ENCODE results near the gene STK31.
"Not testable (repeated sequence)": the region's sequence is repeated elsewhere in the genome, so short reads cannot be mapped to it uniquely, and the experiment has no call there.

The STK31 gene, protein sequence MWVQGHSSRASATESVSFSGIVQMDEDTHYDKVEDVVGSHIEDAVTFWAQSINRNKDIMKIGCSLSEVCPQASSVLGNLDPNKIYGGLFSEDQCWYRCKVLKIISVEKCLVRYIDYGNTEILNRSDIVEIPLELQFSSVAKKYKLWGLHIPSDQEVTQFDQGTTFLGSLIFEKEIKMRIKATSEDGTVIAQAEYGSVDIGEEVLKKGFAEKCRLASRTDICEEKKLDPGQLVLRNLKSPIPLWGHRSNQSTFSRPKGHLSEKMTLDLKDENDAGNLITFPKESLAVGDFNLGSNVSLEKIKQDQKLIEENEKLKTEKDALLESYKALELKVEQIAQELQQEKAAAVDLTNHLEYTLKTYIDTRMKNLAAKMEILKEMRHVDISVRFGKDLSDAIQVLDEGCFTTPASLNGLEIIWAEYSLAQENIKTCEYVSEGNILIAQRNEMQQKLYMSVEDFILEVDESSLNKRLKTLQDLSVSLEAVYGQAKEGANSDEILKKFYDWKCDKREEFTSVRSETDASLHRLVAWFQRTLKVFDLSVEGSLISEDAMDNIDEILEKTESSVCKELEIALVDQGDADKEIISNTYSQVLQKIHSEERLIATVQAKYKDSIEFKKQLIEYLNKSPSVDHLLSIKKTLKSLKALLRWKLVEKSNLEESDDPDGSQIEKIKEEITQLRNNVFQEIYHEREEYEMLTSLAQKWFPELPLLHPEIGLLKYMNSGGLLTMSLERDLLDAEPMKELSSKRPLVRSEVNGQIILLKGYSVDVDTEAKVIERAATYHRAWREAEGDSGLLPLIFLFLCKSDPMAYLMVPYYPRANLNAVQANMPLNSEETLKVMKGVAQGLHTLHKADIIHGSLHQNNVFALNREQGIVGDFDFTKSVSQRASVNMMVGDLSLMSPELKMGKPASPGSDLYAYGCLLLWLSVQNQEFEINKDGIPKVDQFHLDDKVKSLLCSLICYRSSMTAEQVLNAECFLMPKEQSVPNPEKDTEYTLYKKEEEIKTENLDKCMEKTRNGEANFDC

DNA sequence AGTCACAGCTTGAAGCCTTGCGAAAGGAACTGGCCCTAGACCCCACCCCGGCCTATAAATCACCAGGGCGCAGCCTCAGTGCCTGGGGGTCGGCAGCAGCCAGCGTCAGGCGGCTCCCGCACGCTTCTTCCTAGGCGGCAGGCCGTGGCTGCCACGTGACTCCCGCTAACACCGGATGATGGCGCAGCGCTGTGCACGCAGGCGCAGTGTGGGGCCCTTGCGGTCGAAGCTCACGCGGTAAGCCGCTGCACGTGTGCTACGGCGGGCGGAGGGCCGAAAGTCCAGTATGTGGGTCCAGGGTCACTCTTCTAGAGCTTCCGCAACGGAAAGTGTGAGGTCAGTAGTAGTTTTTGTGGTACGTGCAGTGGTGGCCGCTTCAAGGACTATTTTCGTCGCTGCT is at the start of gene STK31:
TSS of gene STK31 (plus strand) at position 220 of the 400 bp plus-strand sequence. CDS start at position 287, 67 bp downstream.
- DNase-seq: no peak

DNA sequence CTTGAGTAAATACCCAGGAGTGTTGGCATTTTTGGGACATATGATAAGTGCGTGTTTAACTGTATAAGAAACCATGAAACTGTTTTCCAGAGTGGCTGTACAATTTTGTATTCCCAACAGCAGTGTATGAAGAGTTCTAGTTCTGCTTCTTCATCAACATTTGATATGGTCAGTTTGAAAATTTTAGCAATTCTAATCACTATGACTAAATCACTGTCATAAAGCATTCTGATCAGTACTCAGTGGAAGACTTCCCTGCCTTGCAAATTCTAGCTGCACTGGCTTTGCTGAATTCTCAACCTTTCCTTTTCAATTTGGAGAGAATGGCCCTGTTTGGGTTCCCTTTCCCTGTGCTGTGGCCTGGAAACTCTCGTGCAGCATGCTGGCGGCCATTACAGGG is 48.6 kb upstream of the STK31 start:
- DNase-seq: no peak

DNA sequence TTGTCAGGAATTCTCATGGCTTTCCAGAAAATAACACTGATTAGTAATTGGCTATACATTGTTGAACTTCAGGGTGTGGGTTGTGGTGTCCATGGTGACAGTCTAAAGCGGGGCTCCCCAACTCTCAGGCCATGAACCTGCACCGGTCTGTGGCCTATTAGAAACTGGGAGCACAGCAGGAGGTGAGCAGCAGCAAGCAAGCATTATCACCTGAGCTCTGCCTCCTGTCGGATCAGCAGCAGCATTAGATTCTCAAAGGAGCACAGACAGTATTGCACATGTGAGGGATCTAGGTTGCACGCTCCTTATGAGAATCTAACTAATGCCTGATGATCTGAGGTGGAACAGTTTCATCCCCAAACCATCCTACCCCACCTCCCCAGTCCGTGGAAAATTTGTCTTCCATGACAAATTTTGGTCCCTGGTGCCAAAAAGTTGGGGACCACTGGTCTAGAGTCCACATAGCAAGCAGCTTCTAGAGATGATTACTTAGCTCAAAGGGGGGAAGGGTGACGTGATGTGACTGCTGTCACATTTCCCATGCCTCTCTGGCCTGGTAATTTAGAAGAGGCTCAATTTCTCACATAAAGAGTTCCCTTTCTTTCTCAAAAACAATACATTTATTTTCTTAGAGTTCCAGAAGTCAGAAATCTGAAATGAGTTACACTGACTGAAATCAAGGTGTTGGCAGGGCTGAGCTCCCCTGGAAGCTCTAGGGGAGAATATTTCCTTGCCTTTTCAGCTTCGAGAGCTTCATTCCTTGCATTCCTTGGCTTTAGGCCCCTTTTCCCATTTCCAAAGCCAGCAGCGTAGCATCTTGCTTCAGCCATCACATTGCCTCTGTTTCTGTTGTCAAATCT is 47.7 kb upstream of the STK31 start:
- DNase-seq: no peak

DNA sequence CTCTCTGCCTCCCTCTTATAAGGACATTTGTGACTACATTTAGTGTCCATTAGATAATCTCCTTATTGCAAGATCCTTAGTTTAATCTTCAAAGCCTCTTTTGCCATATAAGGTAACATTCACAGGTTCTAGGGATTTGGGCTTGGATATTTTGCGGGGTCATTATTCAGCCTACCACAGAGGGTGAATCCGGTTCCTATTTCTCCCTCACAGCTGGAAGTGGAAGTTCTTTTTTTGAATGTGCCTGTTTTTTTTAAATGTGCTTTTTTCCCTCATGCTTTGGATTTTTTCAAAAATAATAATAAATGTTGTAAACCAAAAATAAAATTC is 47.1 kb upstream of the STK31 start:
- DNase-seq: no peak

DNA sequence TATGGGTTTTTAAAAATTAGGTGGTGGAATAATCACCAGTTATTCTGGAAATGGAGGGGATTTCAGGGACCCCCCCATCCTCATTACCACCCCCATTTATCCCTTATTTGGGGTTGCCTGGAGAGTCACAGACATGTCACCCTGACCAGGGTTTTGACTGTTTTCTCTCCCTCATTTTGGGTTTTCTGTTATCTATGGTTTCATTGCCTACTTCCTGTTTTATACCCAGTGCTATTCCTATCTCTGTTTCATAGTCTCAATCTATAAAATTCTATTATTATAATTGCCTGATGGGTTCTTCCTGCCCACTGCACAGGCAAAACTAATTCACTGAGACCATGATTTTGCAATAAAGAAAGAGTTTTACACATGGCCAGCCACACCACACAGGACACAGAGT is 45.9 kb upstream of the STK31 start:
- no peak for DNase-seq

DNA sequence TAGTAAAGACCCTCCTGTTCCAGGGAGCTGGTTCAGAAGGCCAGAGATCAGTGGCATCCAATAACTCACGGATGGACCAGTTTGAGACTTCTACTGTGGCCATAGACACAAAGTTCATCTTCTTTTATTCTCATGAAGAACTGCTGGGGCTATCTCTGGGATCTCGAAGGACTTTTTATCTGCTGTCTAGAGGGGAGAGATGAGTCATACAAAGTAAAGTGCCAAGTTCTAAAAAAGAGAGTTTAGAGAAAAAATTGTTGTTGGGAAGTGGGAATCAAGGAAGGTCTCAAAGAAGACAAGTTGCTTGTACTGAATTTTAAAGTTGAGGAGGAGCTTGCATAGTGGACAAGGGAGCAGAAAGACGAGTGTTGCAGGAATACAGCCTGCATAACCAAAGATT is 38.0 kb upstream of the STK31 start:
- no peak for DNase-seq

DNA sequence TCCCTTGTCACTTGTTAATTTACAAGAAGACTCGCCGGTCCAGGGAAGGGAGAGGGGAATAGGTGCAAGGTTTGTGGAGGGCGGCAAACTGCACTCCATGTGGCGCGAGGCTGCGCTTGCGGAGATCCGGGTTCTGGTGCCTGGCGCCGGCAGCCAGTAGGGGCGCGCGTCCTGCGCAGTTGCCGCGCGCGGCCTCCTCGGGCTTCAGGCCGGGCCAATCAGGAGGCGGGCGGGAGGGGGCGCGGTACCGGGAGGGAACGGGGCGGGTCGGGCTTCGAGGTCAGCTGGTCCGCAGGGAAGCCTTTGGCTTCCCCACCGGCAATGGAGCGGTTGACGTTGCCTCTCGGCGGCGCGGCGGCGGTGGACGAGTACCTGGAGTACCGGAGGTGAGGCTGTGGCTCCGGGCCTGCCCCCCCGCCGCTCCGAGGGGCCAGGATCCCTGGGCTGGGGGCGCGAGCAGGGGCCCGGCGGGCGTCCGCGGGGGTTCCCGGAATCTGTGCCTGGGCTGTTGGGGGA is 30.1 kb upstream of the STK31 start, which contains the start of gene FAM221A:
TSS of gene FAM221A (plus strand) at position 302 of the 516 bp plus-strand sequence. CDS start at position 322, 20 bp downstream.
- peak; percentile 55 for DNase-seq

DNA sequence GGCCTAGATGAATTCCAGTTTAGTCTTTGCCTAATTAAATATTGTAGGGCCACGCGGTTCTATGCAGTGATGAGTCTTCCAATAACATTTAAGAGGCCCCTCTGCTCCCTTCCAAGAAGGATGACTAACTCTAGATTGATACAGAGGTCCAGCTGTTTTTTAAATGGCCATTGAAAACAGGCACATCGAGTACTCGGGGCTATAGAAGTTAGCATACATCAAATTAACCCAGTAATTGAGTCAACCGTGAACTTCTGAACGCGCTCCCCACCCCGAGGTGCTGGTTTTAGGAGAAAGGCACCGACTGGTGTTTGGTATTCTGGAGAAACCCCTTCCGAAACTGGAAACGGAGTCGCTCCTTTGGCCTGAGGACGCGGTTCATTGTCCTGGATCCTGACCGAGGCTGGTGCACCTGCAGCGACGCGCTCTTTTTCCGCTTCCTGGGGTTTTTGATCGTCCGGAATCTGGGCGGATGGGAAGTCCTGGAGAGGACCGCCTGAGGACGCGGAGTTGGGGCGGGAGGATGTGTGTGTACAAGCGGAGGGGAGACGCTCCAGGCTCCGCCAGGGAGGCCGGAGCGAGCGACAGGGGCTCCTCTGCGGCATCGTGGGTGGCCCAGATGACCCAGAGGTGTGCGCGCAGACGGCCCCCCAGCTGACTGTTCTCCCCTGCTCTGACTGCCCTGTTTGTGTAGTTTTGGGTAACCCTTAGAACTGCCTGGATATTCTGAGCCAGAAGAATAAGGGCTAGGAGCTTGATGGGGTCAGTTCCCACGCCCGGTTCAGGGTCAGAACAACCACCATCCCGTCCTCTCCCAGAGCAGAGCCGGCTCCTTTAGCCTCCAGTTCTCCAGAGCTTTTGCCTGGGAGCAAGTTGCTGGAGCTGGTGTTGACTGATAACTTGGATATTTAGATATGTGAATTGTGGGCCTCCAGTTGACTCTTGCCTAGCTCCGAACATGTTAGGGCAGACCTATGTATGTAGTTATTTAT is 29.3 kb upstream of the STK31 start:
- DNase-seq: peak; percentile 54

DNA sequence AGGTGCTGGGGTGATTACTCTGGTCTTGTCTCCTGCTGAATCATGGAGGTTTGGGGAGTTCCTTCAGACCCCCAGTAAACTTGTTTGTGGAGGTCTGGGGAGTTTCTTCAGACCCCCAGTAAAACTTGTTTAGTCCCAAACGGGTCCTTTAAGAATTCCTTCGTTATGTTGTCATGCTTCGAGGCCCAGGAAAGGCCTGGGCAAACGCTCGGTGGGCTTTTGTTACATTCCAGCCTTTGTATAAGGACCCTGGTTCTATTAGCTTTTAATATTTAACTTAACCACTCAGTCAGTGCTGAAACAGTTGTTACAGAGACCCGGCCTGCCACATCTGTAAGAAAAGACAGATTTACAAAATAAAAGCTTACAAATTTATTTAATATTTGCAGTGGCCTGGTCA is 26.0 kb upstream of the STK31 start:
- DNase-seq: not testable (repeated sequence)

DNA sequence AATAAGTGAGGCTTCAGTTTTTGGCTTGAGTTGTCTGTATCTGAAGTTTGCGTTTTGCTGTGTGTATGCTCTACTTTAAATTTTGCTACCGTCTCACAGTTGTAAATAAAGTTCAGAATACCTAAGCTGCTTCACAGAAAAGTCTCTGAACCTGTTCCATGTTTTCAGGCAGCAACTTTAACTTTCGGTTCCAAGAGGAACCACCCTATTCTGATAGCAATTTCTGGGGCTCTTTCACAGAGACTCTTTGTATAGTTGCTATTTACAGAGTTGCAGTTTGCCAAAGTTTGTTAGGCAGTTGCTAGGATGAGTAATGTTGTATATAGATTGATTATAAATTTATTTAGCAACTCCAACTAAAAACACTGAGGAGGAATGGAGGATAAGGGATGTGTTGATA is 24.3 kb upstream of the STK31 start:
- no peak for DNase-seq

DNA sequence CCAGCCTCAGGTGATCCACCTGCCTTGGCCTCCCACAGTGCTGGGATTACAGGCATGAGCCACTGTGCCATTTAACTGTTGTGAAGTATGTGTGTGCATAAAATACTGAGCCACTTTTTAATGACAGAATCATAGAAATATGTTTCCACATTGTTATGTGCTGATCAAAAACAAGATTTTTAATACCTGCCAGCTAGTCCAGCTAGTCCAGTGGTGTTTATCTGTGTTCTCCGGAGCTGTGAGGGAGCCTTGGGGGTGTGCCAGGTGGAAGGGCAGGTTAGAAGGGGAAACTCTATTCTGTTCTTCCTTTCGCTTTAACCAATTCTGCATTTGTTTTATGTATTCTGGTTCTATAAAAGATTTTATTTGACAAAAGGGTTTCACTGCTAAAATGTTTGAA is 23.0 kb upstream of the STK31 start:
- no peak for DNase-seq

DNA sequence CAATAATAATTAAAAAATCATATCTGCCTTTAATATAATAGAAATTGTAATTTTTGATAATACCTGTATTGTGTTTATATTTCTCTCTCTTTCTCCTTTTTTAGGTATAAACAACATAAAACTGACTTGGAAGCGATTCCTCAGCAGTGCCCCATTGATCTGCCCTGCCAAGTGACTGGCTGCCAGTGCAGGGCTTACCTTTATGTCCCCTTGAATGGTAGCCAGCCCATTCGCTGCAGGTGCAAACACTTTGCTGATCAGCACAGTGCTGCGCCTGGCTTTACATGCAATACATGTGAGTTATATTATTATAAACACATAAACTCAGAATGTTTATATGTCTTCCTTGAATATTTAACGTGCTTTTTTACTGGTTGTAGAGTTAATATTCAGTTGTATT is 20.9 kb upstream of the STK31 start:
- DNase-seq: no peak

DNA sequence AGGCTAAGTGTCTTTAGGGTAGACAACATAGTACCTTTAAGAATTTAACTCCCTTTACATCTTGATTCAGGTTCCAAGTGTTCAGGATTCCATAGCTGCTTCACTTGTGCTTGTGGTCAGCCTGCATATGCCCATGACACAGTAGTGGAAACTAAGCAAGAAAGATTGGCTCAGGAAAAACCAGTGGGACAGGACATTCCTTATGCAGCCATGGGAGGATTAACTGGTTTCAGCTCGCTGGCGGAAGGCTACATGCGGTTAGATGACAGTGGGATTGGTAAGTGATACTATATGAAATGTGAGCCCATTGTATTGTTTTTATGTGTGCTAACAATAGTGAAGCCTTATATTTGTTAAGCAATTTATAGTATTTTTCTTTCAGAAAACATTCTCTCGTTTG is 18.7 kb upstream of the STK31 start:
- DNase-seq: peak; percentile 9

DNA sequence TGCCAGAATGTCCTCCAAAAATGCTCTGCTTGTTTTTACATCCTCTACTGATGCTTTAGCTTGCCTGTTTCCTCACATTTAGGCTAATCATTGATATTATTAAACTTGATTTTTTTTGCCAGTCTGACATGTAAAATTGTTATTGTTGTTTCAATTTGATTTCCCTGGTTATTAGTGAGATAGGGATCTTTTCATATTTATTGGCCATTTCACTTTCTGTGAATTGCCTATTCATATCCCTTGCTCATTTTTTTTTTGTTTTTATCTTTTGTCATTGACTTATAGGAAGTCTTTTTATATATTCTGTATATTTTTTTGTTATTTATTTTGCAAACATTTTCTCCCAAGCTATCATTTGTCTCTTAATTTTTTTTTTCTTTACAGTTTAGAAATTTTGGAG is 16.8 kb upstream of the STK31 start:
- DNase-seq: no peak

DNA sequence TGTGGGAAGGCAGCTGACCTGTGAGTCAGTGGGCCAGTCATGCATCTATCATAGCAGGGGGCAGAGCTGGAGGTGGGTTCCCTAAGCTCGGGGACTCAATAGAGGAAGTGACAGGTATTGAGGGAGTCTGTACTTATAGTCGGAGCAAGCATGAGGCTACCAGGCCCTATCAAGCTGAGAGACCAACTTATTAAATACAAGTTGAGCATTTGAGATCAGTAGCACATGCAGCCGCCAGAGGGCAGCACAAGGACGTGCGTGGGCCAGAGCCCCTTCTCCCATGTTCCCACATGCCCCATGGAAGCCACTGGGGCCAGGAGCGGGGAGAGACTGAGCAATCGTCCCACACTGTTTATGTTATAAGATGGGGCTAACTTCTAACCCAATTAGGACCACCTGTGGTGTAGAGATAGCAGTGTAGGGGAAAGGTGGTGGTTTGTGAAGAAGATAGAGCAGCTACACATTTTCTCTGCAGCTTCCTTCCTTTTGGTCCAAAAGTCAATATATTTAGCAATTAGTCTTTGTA is 13.0 kb upstream of the STK31 start:
- DNase-seq: no peak

DNA sequence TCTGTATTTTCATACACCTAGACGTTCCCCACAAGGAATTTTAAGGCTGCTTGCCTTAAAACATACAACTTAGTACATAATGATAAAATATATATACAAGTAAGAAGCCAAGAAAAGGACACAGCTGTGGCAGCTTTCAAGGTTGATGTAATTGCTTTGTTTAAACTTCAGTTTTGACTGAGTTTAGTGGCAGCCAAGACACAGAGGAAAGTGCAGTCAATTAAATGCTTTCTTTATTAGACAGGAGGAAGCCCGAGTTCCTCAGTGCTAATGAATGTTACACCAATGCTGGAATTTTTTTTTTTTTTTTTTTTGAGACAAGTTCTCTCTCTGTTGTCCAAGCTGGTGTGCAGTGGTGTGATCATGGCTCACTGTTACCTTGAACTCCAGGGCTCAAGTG is 11.2 kb upstream of the STK31 start:
- no peak for DNase-seq

DNA sequence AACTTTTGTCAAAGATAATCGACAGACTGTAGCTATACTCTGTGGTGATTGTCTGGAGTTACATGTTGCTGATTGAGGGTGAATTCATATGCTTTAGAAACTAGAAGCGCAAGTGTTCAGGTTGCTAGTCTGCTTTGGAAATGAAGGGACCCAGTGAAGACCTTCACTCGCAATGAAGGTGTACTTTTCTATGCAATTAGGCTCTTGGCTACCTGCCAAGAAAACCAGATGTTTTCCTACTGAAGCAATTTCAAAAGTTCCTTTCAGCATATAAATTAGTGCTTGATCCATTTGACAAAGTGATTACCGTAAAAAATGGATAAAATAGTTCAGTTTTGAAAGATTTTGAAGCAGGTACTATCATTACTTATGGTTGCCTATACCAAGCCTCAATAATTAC is 10.0 kb upstream of the STK31 start:
- no peak for DNase-seq

DNA sequence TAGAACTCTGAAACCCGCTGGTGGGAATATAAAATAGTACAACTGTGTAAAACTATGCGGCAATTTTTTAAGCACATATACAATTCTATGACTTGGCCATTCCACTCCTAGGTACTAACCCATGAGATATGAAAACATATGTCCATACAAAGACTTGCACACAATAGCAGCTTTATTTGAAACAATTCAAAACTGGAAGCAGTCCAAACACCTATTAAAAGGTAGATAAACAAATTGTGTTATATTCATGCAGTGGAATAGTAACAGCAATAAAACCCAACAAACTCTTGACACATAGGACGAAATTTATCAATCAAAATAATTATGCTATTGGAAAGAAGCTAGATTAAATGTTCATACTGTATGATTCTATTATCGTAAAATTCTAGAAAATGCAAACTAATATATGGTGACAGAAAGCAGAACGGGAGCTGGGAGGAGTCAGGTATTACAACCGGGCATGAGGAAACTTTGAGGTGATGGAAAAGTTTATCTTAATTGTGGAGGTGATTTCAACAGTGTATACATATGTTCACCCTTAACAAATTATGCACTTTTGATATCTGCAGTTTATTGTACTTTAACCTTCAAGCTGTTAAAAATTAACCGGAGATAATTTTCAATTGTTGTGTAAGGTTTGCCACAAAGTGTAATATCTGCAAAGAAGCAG is 803 bp upstream of the STK31 start:
- no peak for DNase-seq

DNA sequence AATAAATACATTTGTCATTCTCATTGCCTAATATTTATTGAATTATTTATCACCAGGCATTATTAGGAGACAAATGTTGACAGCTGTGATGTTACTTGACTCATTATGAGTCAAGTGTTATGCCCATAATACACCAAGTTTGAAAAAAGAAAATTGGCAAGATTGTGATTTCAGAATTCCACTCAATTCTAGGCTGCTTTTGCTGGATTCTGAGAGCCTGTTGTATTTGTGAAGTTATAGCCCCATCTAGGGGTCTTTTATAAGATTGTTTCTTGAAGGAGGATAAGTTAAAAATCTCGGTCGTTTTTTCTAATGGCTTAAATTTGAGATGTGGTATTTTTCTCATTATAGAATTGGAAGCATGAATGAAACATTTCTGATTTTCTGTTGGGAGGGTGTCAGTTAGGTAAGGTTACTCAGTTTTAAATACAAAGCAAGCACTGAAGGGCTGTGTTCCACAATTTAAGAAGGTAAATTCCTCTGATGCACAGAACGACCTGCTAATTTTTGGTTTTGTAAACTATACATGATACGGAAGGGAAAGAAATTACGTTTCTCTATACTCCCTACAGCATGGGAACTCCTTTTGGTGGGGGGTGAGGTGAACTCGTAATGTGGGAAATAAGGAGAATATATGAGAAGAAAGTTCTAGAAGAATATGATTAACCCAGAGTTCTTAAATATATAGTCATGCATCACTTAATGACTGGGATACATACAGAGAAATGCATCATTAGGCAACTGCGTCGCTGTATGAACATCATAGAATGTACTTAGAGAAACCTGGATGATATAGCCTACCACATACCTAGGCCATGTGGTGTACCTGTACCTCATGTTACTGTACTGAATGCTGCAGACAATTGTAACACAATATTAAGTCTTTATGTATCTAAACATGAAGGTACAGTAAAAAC is 2.6 kb downstream of the STK31 start:
- peak; percentile 27 for DNase-seq
